Thoracic aorta (tissue), 2 donors: ENCODE data around the gene ZNF860. TPM values are rescaled to one million over a fixed set of nuclear protein-coding genes. Genes with fewer than 3 reads are reported as not detected.

Source experiments
- ATAC-seq: fragments of 150-250 bp; one replicate; pipeline ENCODE4 v1.8.0; 2017; ENCODE audit warnings: low read depth; ENCODE audit not compliant: insufficient number of reproducible peaks, low FRiP score
- DNase-seq: peaks from one replicate; pipeline ENCODE4 v3.0.0-alpha.2; 2020; ENCODE audit warnings: low spot score
- H3K27ac ChIP-seq, 2 donors: fragments of 200-600 bp; sonication (generic); 1 replicate in 1 of 2; 2 replicates in 1 of 2; pipeline ENCODE4 v1.5.1; 2016; ENCODE audit warnings: mild to moderate bottlenecking in 2 of 2, moderate library complexity in 2 of 2
- H3K27me3 ChIP-seq: fragments of 200-600 bp; sonication (generic); replicated peaks from 2 replicates; pipeline ENCODE4 v1.6.0; 2016; ENCODE audit warnings: mild to moderate bottlenecking; ENCODE audit not compliant: insufficient read depth
- H3K36me3 ChIP-seq: fragments of 200-600 bp; sonication (generic); one replicate; pipeline ENCODE4 v1.5.1; 2016
- H3K4me1 ChIP-seq, 2 donors: fragments of 200-600 bp; sonication (generic); 1 replicate in 1 of 2; 2 replicates in 1 of 2; pipeline versions ENCODE4 v1.5.1 to v1.6.0; 2016; ENCODE audit warnings: low read depth in 2 of 2, mild to moderate bottlenecking in 1 of 2; ENCODE audit not compliant: control insufficient read depth in 1 of 2
- H3K4me3 ChIP-seq: fragments of 200-600 bp; sonication (generic); 2 replicates; pipeline ENCODE4 v1.5.1; 2016; ENCODE audit warnings: mild to moderate bottlenecking
- H3K9me3 ChIP-seq: fragments of 200-600 bp; sonication (generic); 2 replicates; pipeline ENCODE4 v1.5.1; 2016
- CTCF ChIP-seq: fragments of 200-600 bp; sonication (generic); IDR thresholded peaks from one replicate; pipeline ENCODE4 v1.5.1; 2019; ENCODE audit warnings: antibody characterized with exemption
- total RNA-seq, 2 donors: library from RNA; depleted of rRNA; stranded (reverse); fragments of >200 nt; gene quantifications; one replicate each; pipeline versions ENCODE4 v1.1.0 to v1.2.3, GENCODE V29; 2016

Gene ZNF860
- under 1 TPM; 0.71 to 0.81 TPM for total RNA-seq

GRCh38 chr3:31981206-31982181 lies at the start of gene ZNF860, which contains the start of gene OSBPL10:
Gene ZNF860 (plus strand): TSS chr3:31981750. CDS start chr3:31989080, 7,330 bp downstream.
Gene OSBPL10 (minus strand): TSS chr3:31981262. CDS start chr3:31981179, 83 bp downstream.
- Histone ChIP-seq H3K4me1 (peaks cover 0 to 16% of the 10 kb centered on the region in 2 donors), H3K27me3 (no peaks in the 10 kb centered on the region), H3K9me3 (no peaks in the 10 kb centered on the region), H3K27ac (peak within 1 kb of the TSS; percentile 83 to 86), H3K4me3 (peak within 1 kb of the TSS; percentile 87), H3K36me3 (no peaks in the 10 kb centered on the region)
- ATAC-seq (peak; percentile 90), DNase-seq (peak; percentile 67)
- TF ChIP-seq CTCF = no peak

- H3K4me3 ChIP-seq = no peak overlapping the region
- peaks cover 6 to 15% of the 10 kb centered on the region in 2 donors for H3K4me1 ChIP-seq
- DNase-seq (no peak), ATAC-seq (no peak)
- no peaks in the 10 kb centered on the region for H3K9me3 ChIP-seq
- no peak for TF ChIP-seq CTCF
- no peaks in the 10 kb centered on the region for H3K36me3 ChIP-seq
- no peak overlapping the region for H3K27ac ChIP-seq
- H3K27me3 ChIP-seq = no peaks in the 10 kb centered on the region
Measured at GRCh38 chr3:31932990-31933389, 48.6 kb upstream of the ZNF860 start.

GRCh38 chr3:31934018-31934417 lies 47.5 kb upstream of the ZNF860 start:
- no peaks in the 10 kb centered on the region for H3K36me3 ChIP-seq
- peaks cover 6 to 15% of the 10 kb centered on the region in 2 donors for H3K4me1 ChIP-seq
- H3K27ac ChIP-seq = no peak overlapping the region
- DNase-seq (no peak), ATAC-seq (no peak)
- no peak for TF ChIP-seq CTCF
- H3K27me3 ChIP-seq = no peaks in the 10 kb centered on the region
- no peak overlapping the region for H3K4me3 ChIP-seq
- H3K9me3 ChIP-seq = no peaks in the 10 kb centered on the region

- H3K4me3 ChIP-seq = no peak overlapping the region
- H3K27me3 ChIP-seq = no peaks in the 10 kb centered on the region
- ATAC-seq (no peak), DNase-seq (no peak)
- no peak overlapping the region for H3K27ac ChIP-seq
- no peaks in the 10 kb centered on the region for H3K36me3 ChIP-seq
- no peaks in the 10 kb centered on the region for H3K9me3 ChIP-seq
- peaks cover 6 to 15% of the 10 kb centered on the region in 2 donors for H3K4me1 ChIP-seq
- no peak for TF ChIP-seq CTCF
Measured at GRCh38 chr3:31934866-31935265, 46.7 kb upstream of the ZNF860 start.

- Histone ChIP-seq H3K27ac (peak overlapping the region in 1 of 2 donors; percentile 52), H3K9me3 (no peaks in the 10 kb centered on the region), H3K36me3 (no peaks in the 10 kb centered on the region), H3K27me3 (no peaks in the 10 kb centered on the region), H3K4me1 (peaks cover 14 to 24% of the 10 kb centered on the region in 2 donors), H3K4me3 (no peak overlapping the region)
- ATAC-seq = no peak
- DNase-seq = no peak
- no peak for TF ChIP-seq CTCF
Measured at GRCh38 chr3:31936420-31937060, 45.0 kb upstream of the ZNF860 start.
